Measurements from ENCODE around the gene HMHB1. TPM values are rescaled to one million over a fixed set of nuclear protein-coding genes. Genes with fewer than 3 reads are reported as not detected.

HMHB1 gene
- total RNA-seq (2014; rRNA removed; shearing (Covaris generic)), result not detected in 2 replicates

DNA sequence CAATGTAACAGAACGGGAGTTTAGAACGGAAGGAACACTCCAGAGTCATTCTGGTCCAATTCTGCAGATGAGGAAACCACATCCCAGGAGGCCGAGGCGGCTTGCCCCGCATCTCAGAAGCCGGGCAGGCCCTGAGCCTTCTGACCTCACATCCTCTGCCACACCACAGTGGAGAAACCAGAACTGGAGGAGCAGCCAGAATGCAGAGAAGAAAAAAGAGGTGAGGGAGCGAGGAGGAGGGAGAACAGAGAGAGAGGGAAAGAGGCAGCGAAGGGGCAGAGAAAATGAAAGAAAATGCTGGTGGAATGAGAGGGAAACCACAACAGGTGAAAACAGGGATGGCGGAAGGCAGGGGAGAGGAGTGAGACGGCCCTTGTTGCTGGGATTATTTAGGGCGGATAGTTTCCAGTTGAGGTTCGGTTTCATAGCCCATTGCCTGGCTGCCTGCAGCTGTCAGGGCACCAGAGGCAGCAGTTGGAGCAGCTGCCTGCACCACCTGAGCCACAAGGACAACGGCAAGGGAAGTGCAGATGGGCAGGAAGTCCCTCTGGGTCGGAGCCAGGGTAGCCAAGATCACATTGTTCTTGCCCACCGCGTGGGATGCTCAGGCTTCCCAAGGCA is at the start of gene HMHB1:
Gene HMHB1 (plus strand): TSS at position 77 of the 621 bp plus-strand sequence.
- no peak for DNase-seq (ENCODE audit: low spot score)

DNA sequence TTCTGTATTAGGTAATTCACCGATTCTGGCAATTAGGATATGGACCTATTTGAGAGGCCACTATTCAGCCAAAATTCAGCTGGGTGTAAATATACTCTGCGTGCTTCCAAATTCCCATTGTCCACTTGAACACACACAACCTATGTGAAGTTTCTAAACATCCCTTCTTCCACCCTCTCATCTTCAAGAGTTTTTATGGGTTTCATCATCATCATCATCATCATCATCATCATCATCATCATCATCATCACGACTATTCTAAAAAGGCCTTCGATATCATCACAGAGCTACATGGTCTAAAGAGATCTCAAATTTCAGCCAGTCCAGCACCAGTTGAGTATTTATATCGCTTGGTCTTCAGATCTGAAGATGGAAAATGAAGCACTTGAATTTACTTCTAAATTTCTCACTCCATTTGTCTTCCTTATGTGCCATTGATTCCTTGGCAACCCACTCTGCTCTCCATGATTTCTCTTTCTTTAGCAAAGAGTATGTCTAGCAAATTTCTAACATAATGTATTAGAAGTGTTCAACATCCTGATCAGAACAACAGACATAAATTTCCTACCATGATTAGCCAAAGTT is 49.2 kb upstream of the HMHB1 start:
- DNase-seq (ENCODE audit: low spot score), result no peak

DNA sequence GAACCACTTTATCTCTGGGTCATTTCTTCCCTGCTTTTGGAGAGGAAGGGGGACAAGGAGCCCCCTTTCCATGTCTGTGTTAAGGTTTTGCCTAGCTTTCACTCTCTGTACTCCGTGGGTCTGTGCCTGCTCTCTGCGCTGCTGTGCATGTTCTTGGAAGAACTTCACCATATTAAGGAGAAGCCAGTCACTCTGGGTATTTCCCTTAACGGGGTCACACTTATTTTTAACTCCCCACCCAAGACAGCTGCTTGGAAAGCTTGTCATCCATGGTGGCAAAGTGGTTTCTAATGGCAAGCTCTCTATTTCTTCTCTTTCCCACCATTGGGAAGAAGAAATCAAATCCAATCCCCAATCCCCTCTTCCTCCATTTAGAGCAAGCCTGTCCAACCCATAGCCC is 44.8 kb upstream of the HMHB1 start:
- no peak for DNase-seq (ENCODE audit: low spot score)

DNA sequence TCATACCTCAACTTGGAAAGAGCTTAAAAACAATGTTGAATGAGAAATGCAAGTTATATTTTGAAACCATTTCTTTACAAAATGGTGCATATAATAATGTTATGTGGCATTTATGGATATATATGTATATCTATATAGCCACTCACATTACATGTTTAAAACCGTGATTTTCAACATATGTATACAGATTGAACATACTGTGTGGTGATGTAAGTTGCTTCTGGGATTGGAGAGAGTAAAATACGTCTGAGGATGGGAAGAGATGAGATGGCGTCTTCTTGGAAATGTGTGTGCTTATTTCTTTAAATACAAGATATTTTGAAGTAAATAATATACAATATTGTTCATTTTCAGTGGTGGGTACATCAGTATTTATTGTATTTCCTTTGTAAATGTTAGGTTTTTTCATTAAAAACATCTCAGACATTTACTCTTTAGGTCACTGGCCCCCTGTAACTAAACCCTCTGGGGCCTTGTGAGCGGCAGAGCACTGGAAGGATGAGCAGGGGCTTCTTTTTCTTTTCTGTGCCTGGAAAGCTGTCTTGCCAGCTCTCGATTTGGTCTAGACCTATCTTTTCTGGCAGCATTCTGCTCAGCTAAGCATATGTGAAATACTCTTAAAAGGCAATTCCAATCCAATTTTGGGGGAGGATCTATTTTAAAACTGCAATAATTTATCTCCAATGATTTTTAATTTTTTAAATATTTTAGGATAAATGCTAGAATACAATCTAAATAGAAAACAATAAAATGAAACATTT is 42.8 kb upstream of the HMHB1 start:
- no peak for DNase-seq (ENCODE audit: low spot score)

DNA sequence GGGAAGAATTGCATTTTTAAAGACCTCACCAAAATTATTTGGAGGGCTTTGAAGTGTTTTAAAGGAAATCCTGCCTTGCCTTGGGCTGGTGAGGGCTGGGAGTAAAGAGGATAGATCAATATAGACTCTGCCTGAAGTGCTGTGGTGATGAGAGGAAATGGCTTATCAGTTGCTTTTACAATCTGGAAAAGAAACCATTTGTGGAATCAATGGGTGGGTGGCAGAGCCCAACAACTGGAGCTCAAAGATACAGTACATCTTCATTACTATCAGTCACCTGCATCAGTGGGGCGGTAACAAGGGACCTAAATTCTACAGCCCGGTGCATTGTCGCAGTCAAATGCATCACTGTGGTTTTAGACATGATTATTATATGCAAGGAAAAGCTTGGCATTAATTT is 41.5 kb upstream of the HMHB1 start:
- DNase-seq (ENCODE audit: low spot score), result no peak

DNA sequence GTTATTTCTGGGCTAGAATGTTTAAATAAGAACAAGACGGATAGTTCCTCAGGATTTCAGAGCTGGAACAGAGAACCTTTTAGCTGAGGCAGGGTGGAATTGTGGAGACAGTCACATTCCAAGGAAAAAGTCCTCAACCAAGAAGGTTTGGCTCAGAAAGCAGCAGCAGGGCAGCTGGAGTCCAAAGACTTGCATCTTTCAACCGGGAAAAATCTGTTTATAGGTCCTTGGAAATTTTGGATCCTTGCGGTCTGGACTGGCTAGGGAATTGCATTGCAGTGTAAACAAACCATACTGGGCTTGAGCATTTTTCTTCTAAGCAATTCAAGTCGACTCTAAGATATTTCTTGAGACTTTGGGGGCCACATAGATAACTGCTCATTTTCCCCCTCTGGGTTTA is 40.8 kb upstream of the HMHB1 start:
- no peak for DNase-seq (ENCODE audit: low spot score)

DNA sequence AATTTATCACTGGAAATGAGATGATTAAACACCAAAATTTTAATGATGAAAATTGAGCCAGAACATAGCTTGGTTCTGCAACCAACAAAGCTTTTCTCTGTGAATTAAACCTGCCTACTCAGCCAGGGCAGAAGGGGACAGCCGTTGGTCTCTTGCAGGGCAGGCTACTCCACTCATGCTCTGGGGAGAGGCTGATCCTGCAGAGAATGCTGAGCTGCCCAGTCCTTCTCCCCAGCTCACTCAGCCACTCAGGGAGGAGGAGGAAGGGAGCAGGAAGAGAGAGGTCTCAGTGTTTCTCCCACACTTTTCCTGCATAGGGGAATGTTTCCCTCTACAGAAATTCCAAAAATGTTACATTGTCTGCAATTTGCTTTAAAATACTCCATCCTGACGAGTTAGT is 40.4 kb upstream of the HMHB1 start:
- DNase-seq (ENCODE audit: low spot score), result no peak

DNA sequence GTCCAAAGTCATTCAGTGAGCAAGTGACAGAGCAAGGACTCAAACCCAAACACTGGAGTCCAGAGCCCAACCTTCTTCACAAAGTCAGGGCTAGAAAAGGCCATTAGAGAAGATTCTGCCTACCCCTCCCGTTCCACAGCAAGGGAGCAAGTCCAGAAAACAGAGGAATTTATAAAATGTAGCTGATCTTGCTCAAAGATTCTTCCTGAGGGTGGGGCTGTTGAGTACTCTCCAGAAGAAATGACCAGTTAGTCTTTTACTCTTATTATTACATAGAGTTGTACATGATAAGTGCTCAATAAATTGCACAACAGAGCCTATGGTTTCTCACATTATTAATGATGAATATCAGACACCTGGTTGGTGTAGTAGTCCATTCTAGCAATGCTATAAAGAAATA is 39.3 kb upstream of the HMHB1 start:
- DNase-seq (ENCODE audit: low spot score), result no peak

DNA sequence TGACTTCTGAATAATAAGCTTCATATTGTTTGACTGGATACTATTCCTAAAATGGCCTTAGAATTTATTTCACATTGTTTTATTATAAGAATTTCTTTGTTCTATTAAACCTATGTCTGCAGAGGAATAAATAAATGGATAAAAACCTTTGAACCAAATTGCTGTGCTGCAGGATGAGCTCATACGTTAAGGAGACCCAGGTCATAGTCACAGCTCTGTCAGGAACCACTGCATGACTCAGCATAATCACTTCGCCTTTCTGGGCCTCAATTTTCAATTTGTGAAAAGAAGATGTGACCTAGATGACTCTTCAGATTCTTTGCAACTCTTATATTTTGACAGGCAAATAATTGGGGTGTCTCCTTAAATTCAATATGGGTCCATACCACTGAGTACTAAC is 36.7 kb upstream of the HMHB1 start:
- DNase-seq (ENCODE audit: low spot score), result peak; percentile 43

DNA sequence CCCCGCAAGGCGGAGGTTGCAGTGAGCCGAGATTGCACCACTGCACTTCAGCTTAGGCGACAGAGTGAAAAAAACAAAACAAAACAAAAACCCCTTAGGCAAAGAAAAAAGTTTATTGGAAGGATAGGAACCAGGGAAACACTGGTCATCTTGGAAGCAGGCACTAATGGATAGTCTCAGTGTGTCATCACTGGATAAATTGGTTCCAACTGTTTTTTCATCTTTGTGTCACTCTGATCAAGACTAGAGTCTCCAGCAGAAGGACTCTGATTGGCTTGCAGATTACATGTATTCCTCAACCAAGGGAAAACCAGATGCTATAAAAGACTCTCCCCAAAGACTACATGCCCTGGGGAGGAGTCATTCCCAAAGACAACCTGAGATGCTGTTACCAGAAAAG is 35.0 kb upstream of the HMHB1 start:
- DNase-seq (ENCODE audit: low spot score), result no peak

DNA sequence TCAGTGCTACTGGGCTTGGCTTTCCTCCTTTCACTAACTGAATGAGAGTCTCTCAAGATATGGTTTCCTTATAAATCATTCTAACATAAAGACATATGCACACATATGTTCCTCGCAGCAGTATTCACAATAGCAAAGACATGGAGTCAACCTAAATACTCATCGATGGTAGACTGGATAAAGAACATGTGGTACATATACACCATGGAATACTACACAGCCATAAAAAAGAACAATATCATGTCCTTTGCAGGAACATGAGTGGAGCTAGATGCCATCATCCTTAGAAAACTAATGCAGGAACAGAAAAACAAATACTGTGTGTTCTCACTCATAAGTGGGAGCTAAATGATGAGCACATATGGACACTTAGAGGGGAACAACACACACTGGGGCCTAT is 32.5 kb upstream of the HMHB1 start:
- DNase-seq (ENCODE audit: low spot score), result no peak

DNA sequence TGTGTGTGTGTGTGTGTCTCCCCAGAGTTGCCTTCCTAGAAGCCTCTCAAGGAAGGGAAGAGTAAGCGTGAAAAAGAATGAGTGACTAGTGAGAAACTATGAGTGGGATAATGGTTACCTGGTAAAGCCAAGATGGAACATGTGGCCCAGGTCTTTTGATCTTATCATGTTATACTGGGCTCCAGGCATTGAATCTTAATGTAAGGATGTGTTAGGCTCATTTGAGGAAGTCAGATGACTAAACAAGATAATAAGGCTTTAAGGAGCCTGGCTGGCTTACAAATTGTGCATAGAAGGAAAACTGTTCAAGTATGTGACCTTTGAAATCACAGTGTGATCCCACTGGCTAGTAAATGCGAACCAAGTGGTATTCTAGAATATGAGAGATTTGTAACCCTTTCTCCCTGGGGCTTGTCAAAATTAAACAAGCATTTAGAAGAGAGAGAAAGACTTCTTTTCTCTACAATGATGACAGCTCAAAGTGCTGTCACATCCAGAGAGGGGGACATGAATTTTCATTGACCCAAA is 29.9 kb upstream of the HMHB1 start:
- no peak for DNase-seq (ENCODE audit: low spot score)

DNA sequence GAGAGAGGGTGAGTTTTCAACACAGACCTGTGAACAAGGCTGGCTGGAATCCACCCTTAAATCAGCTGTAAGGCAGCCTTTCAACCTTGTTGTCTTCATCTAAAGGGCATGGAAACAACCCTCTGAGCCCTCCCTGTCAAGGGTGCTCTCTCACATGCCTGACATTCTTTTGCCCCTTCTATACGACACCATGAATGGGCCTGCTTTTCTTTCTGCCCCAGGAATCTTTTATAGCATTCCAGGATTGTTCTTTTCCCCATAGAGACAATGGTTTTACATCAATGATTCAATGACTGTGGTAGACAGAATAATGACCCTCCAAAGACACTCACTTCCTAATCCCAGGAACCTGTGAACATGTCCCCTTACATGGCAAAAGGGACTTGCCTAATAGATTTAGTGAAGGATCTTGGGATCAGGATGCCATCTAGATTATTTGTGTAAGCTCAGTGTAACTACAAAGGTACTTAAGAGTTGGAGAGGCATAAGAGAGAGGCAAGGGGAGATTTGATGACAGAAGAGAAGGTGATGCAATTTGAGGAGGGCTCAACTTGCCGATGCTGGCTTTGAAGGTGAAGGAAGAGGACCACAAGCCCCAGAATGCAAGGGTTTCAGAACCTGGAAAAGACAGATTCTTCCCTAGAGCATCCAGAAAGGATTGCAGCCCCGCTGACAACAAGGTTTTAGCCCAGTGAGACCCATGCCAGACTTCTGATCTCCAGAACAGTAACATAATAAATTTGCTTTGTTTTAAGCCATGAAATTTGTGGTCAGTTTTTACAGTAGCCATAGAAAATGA is 29.2 kb upstream of the HMHB1 start:
- DNase-seq (ENCODE audit: low spot score), result no peak

DNA sequence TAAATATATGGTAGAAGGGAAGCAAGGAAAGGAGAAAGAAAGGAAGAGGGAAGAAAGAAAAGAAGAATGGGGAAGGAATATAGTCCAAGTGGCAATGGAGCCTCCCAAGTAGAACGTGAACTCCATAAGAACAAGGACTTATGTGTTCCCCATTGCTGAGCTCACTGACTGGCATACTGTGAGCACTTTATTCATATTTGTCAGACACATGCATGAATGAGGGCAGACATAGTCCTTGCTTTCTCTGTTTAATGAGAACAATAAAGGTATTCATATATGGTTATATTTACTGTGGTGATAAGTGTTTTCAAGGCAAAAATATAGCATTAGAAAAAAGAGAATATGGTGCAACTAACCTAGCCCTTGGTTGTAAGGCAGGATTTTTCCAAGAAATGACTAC is 23.6 kb upstream of the HMHB1 start:
- no peak for DNase-seq (ENCODE audit: low spot score)

DNA sequence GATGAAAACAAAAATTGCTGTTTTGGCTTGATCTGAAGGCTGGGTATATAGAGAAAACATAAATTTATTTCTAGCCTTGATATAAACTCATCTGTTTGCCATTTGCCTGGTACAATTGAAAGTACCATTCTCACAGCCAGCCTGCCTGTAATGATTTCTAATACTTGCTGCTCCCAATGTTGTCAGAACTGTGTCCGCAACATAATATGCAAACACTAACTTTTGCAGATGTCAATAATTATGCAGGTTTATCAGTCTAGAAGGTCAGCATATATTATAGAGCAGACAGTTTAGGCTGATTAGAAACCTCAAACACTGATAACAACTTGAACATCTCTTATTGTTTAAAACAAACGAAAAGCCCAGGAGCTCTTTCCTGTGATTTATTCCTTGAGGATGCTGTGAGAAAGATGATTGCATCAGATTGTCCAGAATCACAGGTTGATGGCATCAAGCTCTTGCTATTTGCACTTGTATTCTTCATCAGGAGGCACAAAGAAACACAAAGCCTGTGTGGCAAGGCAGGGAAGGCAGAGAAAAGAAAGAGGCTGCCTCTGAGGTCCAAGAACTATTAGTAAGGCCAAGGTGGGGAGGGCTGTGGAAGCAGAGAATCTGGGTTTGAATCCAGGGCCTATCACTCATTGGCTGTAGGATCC is 21.4 kb upstream of the HMHB1 start:
- DNase-seq (ENCODE audit: low spot score), result no peak

DNA sequence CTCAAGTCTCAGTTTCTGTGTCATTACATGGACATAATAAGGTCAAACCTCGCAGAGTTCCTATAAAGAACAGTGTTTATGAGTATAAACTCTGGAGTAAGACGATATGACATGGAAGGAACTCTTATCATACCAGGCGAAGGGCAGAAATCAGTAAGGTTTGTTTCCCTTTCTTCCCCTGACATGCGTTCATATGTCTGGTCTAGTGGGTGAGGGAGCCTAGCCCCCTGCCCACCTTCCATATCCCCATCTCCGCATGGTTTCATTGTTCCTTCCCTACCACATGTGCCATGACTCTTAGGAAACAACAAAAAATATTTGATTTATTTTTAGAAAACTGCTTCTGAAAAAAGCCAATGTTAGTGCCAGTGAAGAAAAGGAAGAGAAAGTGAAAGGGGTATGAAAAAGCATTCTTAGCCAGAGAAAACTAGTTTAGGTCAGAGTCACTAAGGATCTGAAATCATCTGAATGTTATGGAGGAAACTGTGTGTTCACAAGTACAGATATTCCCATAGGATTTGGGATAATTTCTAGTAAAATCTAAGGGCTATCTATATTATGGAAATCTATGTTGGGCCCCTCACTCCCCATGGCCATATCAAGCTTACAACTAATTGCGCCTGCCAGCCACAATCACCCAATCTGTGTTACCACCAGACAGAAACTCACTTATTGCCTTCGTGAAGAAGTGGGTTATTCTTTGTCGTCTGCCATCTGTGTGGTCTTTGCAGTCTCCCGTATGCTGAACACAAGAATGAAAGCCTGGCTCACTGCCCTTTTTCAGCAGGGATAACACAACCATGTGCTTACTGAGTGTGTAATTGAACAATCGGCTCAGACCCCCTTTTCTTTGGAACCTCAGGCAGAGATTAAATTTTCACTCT is 19.9 kb upstream of the HMHB1 start:
- DNase-seq (ENCODE audit: low spot score), result no peak

DNA sequence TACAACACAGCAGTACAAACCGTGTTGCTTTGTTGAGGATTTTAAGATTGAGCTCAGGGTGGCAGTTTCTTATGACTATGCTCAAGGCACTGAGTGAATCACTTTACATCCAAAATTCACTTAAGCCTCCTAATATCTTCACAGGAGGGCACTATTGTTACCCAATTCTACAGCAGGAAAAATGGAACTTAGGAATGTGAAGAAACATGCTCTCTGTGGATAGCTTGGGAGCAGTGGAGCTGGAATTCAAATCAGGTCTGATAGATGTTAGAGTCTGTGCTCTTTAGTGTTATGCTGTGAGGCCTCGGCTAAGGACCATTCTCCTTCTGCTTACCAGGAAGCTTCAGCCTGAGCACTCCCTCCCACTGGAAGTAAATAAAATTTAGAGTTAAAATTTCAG is 18.7 kb upstream of the HMHB1 start:
- no peak for DNase-seq (ENCODE audit: low spot score)

DNA sequence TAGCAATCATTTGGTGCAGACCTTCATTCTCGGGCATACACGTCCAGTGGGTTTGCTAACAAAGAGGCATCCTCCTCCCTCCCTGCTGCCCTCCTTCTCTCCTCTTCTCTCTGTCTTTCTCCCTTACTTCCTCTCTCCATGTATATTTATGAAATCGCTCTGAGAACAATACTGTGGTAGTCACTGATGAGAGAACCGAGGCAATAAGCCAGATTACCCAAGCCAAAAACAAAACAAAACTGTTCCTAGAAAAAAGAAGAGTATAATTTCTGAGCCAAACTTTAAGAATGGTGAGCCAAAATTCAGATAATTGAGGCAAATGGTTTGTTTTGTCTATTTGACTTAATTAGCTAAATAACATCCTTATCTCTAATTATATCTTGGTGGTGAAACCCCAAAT is 15.8 kb upstream of the HMHB1 start:
- no peak for DNase-seq (ENCODE audit: low spot score)

DNA sequence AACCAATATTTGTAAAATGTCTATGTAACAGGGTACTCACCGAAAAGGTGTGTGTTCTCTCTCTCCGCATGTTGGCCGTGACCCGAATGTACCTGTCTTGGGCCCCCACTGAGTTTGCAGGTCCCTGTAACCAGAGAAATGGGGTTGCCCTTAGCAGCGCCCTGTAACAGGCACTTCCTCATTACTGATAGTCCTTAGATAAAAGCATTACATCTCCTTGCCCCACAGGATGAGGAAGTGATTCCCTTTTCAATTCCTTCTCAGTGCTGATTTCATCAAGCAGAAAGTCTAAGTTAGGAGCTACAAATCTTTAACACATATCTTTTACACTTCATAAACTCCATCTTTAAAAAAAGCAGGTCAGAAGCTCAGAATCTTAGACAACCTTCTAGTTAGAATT is 15.2 kb upstream of the HMHB1 start:
- no peak for DNase-seq (ENCODE audit: low spot score)

DNA sequence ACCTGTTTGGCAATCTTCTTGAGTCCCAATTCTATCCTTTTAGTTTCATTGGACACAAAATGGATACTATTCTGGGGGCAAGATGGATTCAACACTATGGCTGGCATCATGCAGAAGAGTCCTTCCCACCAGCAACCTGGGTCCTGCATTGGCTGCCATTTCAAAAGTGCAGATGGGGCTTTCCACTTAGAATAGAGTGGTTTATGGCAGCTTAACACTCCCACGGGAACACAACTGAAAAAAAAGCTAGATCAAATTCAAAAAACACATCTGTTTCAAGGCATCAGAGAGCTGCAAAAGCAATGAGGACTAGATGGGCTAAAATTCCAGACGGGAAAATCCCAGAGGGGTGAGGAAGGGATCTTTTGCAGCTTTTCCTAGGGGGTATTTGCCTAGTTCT is 11.2 kb upstream of the HMHB1 start:
- no peak for DNase-seq (ENCODE audit: low spot score)
